ENCODE results near the gene AMH. TPM values are rescaled to one million over a fixed set of nuclear protein-coding genes. Genes with fewer than 3 reads are reported as not detected.
A peak's percentile ranks its signal among the peaks of the same experiment; 100 is the strongest.

The AMH gene
- total and polyA plus RNA-seq, 2 of the 4 experiments (the other 2 are of a cell fraction), result 0.86 TPM; not detected in 1

DNA sequence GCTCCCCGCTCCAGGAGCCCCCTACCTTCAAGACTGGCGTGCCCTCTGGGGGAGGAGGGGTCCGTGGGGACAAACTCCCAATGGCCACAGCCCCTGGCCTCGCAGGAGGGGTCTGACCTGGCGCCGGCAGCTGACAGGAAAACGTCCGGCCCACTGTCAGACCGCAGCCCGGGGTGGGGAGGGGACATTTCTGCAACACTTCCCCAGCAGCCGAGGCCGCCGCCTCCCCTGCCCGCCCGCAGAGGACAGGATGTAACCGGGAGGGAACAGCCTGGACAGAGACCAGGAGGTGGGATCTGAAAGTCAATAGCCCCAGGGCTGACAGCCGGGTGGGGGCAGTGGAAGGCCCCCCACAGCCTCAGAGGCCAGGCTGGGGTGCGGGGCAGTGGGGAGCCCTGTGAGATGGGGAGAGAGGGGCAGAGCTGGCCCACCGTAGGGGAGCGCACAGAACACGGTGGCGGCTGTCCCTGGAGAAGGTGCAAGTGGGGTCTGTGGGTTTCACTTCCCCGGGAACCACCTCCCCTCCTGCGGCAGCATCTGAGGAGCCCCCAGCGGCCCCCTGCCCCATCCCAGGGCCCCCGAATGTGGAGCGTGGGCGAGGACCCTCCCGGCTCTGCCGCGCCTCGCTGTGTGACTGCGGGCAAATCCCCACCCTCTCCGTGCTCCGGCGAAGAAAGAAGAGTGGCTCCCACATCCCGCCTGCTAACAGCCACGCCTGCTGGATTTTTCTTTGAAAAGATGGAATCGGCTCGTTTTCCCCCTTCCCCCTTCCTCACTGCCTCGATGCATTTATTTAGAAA lies 33.1 kb downstream of the AMH start, which contains the start of gene PEAK3:
TSS of gene PEAK3 (minus strand) at position 114 of the 800 bp plus-strand sequence. CDS start 1,244 bp downstream, outside the sequence.
- Histone ChIP-seq H3K79me1 (ENCODE audit: low read depth in 1 of 2, low read length in 2 of 2) (peaks cover 0 to under 1% of the 10 kb centered on the region in 2 experiments; a peak in 1 of 4 replicates), H2BK15ac (ENCODE audit: low read depth, low read length) (no peak within 1 kb of the TSS), H4K5ac (ENCODE audit: low read depth, low read length) (peak within 1 kb of the TSS; percentile 44; the same call in 1 of the 2 replicates), H3K36me3 (ENCODE audit: control insufficient read depth, insufficient read depth, low read length) (no peaks in the 10 kb centered on the region), H3K27ac (ENCODE audit: insufficient read depth, low read length) (peak within 1 kb of the TSS; percentile 52; the same call in 1 of the 2 replicates), H4K8ac (ENCODE audit: low read depth in 2 of 2, low read length in 2 of 2) (peak within 1 kb of the TSS; percentile 61 to 78; a peak in 3 of 4 replicates), H2BK20ac (ENCODE audit: low read depth, low read length) (no peak within 1 kb of the TSS), H2AFZ (replicated peaks; ENCODE audit: low read length, poor library complexity) (peak within 1 kb of the TSS; percentile 92), H3K14ac (replicated peaks; ENCODE audit: low read depth, low read length) (0 out of 2 replicates have a peak within 1 kb of the TSS, but pooled peaks have one; percentile 33), H3K18ac (ENCODE audit: low read depth, low read length) (no peak within 1 kb of the TSS), H3K4ac (ENCODE audit: low read depth, low read length) (peak within 1 kb of the TSS; percentile 37), H3K4me3 (ENCODE audit: insufficient read depth, low read depth, low read length) (no peak within 1 kb of the TSS), H2AK9ac (replicated peaks; ENCODE audit: low read depth, low read length, poor library complexity) (peak within 1 kb of the TSS; percentile 91), H3K56ac (ENCODE audit: extremely low read depth, insufficient read depth, low read length) (no peak within 1 kb of the TSS), H4K91ac (ENCODE audit: insufficient read depth, low read depth, low read length) (peak within 1 kb of the TSS; percentile 41; the same call in 1 of the 2 replicates), H3K23ac (ENCODE audit: low read depth, low read length) (0 out of 2 replicates have a peak within 1 kb of the TSS, but pooled peaks have one; percentile 25), H3K4me1 (ENCODE audit: control insufficient read depth, insufficient read depth, low read length) (peaks cover 7% of the 10 kb centered on the region), H3K27me3 (ENCODE audit: control insufficient read depth, insufficient read depth, low read length) (peaks cover 11% of the 10 kb centered on the region), H2BK5ac (ENCODE audit: low read depth, low read length, poor library complexity, severe bottlenecking) (no peak within 1 kb of the TSS), H2BK120ac (ENCODE audit: low read depth, low read length) (peak within 1 kb of the TSS; percentile 41; the same call in 1 of the 2 replicates), H3K4me2 (ENCODE audit: low read depth, low read length) (peak within 1 kb of the TSS; percentile 68), H3K9me1 (ENCODE audit: insufficient read depth, low read length) (no peaks in the 10 kb centered on the region), H4K20me1 (ENCODE audit: insufficient read depth, low read length) (peaks cover under 1% of the 10 kb centered on the region), H3K9ac (ENCODE audit: low read depth, low read length) (peak within 1 kb of the TSS; percentile 32; the same call in 1 of the 2 replicates), H2AK5ac (ENCODE audit: low read depth, low read length) (peak within 1 kb of the TSS; percentile 78; the same call in 1 of the 2 replicates), H3K9me3 (ENCODE audit: control insufficient read depth, insufficient read depth, low read length) (no peaks in the 10 kb centered on the region)
- peak; percentile 24 for DNase-seq
- in situ Hi-C loops (cut with MboI; ENCODE audit: low sequenced_read_pairs) (no loop called here), dilution Hi-C loops (cut with HindIII; ENCODE audit: low sequenced_read_pairs, unreplicated experiment) (no loop called here), intact Hi-C loops (cut with micrococcal nuclease) (no loop called here)
- ChIA-PET POLR2A (ENCODE audit: unreplicated experiment) (no interaction called here), CTCF (no interaction called here)
- TF ChIP-seq RFX5 (IDR thresholded peaks at IDR 0.05; ENCODE audit: low read depth, low read length) (no peak), POLR2A (IDR thresholded peaks at IDR 0.05; ENCODE audit: low read depth, low read length) (no peak), CEBPB (IDR thresholded peaks at IDR 0.05; ENCODE audit: low read depth, low read length) (no peak)
- TF ChIP-seq, protein P1, sequence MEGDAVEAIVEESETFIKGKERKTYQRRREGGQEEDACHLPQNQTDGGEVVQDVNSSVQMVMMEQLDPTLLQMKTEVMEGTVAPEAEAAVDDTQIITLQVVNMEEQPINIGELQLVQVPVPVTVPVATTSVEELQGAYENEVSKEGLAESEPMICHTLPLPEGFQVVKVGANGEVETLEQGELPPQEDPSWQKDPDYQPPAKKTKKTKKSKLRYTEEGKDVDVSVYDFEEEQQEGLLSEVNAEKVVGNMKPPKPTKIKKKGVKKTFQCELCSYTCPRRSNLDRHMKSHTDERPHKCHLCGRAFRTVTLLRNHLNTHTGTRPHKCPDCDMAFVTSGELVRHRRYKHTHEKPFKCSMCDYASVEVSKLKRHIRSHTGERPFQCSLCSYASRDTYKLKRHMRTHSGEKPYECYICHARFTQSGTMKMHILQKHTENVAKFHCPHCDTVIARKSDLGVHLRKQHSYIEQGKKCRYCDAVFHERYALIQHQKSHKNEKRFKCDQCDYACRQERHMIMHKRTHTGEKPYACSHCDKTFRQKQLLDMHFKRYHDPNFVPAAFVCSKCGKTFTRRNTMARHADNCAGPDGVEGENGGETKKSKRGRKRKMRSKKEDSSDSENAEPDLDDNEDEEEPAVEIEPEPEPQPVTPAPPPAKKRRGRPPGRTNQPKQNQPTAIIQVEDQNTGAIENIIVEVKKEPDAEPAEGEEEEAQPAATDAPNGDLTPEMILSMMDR (conservative IDR thresholded peaks at IDR 0.05; ENCODE audit: low read depth, low read length), result no peak
- BruUV-seq (replicated peaks), result no TSS peak
- ATAC-seq (ENCODE audit: low read depth), result peak; percentile 85
- 13% methylated on average over 15 of the region's 41 CpGs; no CpG with 5 or more reads in 1 of the 2 experiments for WGBS, 2 experiments (ENCODE audit: extremely low coverage in 2 of 2, insufficient read length in 1 of 2)

Measured in IMR-90 (cell line).